ENCODE measurements around the gene SLC39A5.
"Not testable (repeated sequence)": the region's sequence is repeated elsewhere in the genome, so short reads cannot be mapped to it uniquely, and the experiment has no call there.

Gene SLC39A5

GRCh38 chr12:56242986-56243385 lies 13.1 kb downstream of the SLC39A5 start:
- DNase-seq (ENCODE audit: low read depth in 2 of 2, low spot score in 1 of 2): no peak

- no peak for DNase-seq (ENCODE audit: low read depth in 2 of 2, low spot score in 1 of 2)
Measured at GRCh38 chr12:56243731-56244181, 13.9 kb downstream of the SLC39A5 start.

DNA sequence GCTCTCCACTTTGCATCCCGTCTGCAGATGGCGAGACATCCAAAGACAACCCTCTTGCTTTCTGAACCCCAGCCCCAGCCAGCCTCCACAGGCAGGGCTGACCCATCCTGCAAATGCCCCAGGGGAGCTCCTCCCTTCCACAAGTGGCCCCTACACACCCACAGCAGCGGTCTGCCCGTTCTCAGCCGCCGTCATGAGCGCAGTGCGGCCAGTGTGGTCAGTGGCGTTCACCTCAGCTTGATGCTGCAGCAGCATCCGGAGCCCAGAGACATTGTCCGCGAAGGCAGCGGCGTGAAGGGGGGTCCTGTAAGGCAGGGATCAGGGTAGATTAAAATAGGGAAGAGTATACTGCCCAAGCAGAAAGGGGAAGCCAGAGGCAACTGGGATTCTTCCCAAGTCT lies 14.6 kb downstream of the SLC39A5 start:
- no peak for DNase-seq (ENCODE audit: low read depth in 2 of 2, low spot score in 1 of 2)

GRCh38 chr12:56247923-56248322 lies 18.1 kb downstream of the SLC39A5 start:
- no peak for DNase-seq (ENCODE audit: low read depth in 2 of 2, low spot score in 1 of 2)

- no peak for DNase-seq (ENCODE audit: low read depth in 2 of 2, low spot score in 1 of 2)
Measured at GRCh38 chr12:56248711-56249110, 18.9 kb downstream of the SLC39A5 start.

- no peak for DNase-seq (ENCODE audit: low read depth in 2 of 2, low spot score in 1 of 2)
Measured at GRCh38 chr12:56252649-56253048, 22.8 kb downstream of the SLC39A5 start.

GRCh38 chr12:56253091-56253490 lies 23.2 kb downstream of the SLC39A5 start:
- no peak for DNase-seq (ENCODE audit: low read depth in 2 of 2, low spot score in 1 of 2)

DNA sequence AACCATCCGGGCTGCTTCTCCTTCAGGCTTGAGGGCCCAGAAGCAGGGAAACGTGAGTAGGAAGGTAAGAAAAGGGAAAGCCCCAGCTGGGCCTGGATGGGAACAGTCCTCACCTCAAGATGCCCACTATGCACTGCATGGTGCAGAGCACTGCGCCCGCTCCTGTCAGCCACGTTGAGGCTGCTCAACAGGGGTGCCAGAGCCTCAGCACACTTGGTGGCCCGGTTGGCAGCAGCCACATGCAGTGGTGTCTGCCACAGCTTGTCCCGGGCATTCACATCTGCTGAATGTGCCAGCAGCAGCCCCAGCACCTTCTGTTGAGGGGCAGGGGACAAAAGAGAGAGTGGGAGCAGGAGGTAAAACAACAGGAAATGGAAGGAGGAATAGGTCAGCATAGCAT lies 25.8 kb downstream of the SLC39A5 start:
- DNase-seq (ENCODE audit: low read depth in 2 of 2, low spot score in 1 of 2): no peak

GRCh38 chr12:56256326-56256960 lies 26.6 kb downstream of the SLC39A5 start:
- no peak for DNase-seq (ENCODE audit: low read depth in 2 of 2, low spot score in 1 of 2)

DNA sequence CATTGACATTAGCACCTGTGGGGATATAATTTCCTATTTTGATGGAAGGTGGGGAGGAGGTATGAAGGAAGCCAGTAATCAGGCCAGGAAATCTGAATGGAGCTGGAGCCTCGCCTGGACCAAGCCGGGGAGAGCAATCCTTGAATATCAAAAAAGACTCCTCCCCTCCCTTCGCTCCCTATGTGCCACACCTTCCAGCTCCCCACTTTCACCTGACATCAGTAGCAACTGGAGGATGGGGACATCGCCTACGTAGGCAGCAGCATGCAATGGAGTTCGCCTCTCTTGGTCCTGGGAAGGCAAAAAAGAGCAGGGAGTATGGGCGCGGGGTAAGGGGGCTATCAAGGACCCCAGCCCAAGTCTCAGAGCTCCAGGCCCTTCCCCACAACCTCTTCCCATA lies 27.2 kb downstream of the SLC39A5 start:
- no peak for DNase-seq (ENCODE audit: low read depth in 2 of 2, low spot score in 1 of 2)

DNA sequence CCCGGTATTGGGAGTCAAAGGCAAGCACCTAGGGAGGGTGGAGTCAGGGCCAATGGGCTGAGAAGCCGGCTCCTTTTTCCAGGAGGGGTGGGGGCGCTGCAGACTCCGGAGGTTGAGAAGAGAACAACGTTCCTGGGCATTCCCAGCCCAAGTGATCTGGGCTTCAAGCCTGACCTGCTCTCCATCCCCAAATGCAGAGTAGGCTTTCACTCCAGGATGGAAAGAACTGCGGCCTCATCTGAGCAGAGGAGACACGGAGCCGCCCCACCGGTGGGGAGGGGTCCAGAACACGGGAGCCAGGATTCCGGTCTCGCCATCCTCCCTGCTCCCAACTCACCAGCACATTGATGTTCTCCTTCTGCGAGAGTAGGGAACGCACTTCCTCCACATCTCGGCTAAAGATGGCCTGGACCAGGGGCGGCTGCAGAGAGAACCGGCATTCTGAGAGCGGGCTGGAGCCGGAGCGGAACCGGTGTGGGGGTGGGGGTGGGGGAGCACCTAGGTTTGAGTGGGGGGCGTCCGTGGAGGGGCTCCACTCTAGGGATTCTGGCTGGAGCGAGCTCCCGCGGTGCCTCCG lies 27.7 kb downstream of the SLC39A5 start:
- DNase-seq (ENCODE audit: low read depth in 2 of 2, low spot score in 1 of 2): no peak

GRCh38 chr12:56258068-56258819 lies 28.4 kb downstream of the SLC39A5 start, which contains the start of gene ANKRD52:
TSS of gene ANKRD52 (minus strand) at chr12:56258384. CDS start at chr12:56258269, 115 bp downstream.
- peak; percentile 56 to 63 for DNase-seq (ENCODE audit: low read depth in 2 of 2, low spot score in 1 of 2)

DNA sequence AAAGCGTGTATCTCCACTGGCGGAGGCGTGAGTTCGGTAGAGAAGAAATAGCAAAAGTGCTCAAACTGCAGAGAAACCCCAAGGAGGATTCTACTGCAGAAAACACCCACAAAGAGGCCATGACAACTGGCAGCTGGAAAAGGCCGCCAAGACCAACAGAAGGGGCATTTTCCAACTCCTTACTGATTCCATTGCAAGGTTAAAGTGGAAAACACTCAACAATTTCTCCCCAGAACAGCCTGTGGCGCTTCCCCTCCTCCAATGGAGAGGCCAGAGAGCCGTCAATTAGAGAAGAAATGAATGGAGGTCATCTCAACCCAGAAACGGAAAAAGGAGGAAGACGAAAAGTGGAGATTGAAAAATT lies 29.0 kb downstream of the SLC39A5 start:
- DNase-seq (ENCODE audit: low read depth in 2 of 2, low spot score in 1 of 2): no peak

- no peak for DNase-seq (ENCODE audit: low read depth in 2 of 2, low spot score in 1 of 2)
Measured at GRCh38 chr12:56260380-56260779, 30.5 kb downstream of the SLC39A5 start.

- DNase-seq (ENCODE audit: low read depth in 2 of 2, low spot score in 1 of 2): no peak
Measured at GRCh38 chr12:56260921-56261320, 31.1 kb downstream of the SLC39A5 start.

- DNase-seq (ENCODE audit: low read depth in 2 of 2, low spot score in 1 of 2): no peak
Measured at GRCh38 chr12:56261503-56262232, 31.8 kb downstream of the SLC39A5 start.

DNA sequence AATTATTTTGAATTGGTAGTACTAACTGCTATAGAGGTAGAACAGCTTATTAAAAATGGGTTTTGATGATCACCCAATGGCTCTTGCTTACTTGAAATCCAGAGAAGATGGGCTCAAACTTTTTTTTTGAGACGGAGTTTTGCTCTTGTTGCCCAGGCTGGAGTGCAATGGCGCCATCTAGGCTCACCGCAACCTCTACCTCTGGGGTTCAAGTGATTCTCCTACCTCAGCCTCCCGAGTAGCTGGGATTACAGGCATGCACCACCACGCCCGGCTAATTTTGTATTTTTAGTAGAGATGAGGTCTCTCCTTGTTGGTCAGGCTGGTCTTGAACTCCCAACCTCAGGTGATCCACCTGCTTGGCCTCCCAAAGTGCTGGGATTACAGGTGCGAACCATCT lies 33.1 kb downstream of the SLC39A5 start:
- not testable (repeated sequence) for DNase-seq (ENCODE audit: low read depth in 2 of 2, low spot score in 1 of 2)

GRCh38 chr12:56266068-56266692 lies 36.3 kb downstream of the SLC39A5 start:
- not testable (repeated sequence) for DNase-seq (ENCODE audit: low read depth in 2 of 2, low spot score in 1 of 2)

DNA sequence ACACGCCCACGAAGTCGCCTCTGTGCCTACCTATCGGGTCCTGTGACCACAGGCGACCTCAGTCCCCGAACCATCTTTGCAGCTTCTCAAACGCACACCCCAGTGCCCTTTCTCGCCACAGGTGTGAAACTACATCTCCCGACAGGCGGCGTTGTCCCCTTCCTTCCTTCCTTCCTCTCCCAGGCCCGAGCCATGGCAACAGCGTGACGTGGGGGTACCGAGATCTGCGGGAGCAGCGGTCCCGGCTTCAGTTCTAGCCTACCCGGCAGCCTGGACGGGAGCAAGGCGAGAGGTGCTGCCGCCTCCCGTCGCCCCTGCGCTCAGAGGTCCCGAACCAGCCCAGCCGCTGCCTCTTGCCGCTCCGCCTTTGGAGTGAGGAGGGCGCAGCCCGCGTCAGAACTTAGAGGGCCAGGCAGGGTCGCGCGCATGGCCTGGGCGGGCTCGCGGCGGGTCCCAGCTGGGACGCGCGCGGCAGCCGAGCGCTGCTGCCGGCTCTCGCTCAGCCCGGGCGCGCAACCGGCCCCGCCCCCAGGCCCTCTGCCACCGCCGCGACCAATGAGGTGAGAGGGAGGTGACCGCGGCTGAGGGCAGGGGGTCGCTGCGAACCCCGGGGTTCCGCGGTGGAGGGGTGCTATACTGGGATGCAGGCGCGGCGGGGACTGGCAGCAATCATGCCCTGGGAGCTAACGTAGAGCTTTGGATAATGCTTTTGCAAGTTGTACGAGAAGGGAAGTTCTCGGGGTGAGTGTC lies 37.0 kb downstream of the SLC39A5 start, which contains the start of gene COQ10A:
TSS of gene COQ10A (plus strand) at position 250 of the 750 bp plus-strand sequence. CDS start at position 427, 177 bp downstream.
- peak; percentile 66 to 81 for DNase-seq (ENCODE audit: low read depth in 2 of 2, low spot score in 1 of 2)

DNA sequence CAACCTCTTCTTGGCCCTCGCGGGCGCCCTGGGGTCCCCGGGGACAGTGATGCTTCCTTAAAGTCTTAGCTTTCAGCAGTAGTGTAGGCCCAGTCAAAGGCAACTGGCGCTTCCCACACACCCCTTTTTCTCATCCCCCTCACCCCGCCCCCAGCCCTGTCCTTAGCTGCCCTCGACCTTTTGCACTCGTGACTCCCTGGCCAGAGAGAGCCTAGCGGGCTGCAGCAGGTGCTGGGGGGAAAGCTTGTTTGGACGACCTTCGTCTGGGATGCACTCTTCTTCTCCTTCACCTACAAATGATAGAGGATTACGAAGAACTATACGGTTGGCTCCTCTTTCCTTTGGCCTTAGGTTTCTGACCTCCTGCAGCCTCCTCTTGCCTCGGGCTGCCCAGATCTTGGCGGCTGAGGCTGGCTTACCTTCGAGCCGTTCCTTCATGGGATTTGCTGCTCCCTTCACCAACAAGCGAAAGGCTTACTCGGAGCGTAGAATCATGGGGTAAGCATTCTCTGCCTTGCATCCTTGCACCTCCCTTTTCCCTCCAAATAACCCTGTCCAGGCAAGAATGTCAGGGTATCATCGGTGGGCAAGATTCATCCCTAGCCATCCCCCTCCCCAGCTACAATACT lies 37.7 kb downstream of the SLC39A5 start:
- no peak for DNase-seq (ENCODE audit: low read depth in 2 of 2, low spot score in 1 of 2)

Data from stimulated activated CD8-positive, alpha-beta memory T cell treated with anti-CD3 and anti-CD28 coated beads, Interleukin-4, amount 100 ng/mL, for 1 hour (primary cell).